Glutamatergic neuron (in vitro differentiated cells): ENCODE data around the gene CEBPE. TPM values are rescaled to one million over a fixed set of nuclear protein-coding genes. Genes with fewer than 3 reads are reported as not detected.

Experiments used
- DNase-seq: peaks from one replicate; pipeline ENCODE4 v3.0.0; 2022
- H3K27ac Mint-ChIP-seq: one replicate; pipeline ENCODE4 v1.8.0; 2020; ENCODE audit warnings: mild to moderate bottlenecking, mixed read lengths, inconsistent platforms; ENCODE audit not compliant: unreplicated experiment
- H3K27me3 Mint-ChIP-seq: one replicate; pipeline ENCODE4 v1.8.0; 2020; ENCODE audit warnings: mild to moderate bottlenecking, moderate library complexity, mixed read lengths, inconsistent platforms; ENCODE audit not compliant: unreplicated experiment
- H3K36me3 Mint-ChIP-seq: one replicate; pipeline ENCODE4 v1.8.0; 2020; ENCODE audit warnings: mild to moderate bottlenecking, mixed read lengths, inconsistent platforms; ENCODE audit not compliant: unreplicated experiment
- H3K4me1 Mint-ChIP-seq: one replicate; pipeline ENCODE4 v1.8.0; 2020; ENCODE audit warnings: mild to moderate bottlenecking, low read depth, mixed read lengths, inconsistent platforms; ENCODE audit not compliant: unreplicated experiment
- H3K4me3 Mint-ChIP-seq: one replicate; pipeline ENCODE4 v1.8.0; 2020; ENCODE audit warnings: mild to moderate bottlenecking, mixed read lengths, inconsistent platforms; ENCODE audit not compliant: unreplicated experiment
- H3K9me3 Mint-ChIP-seq: one replicate; pipeline ENCODE4 v1.8.0; 2020; ENCODE audit warnings: mild to moderate bottlenecking, moderate library complexity, mixed read lengths, inconsistent platforms; ENCODE audit not compliant: unreplicated experiment
- total RNA-seq: library from RNA; stranded (reverse); fragmentation: NEBNext Ultra II Directional; extraction: Animal tissue kit (Norgen Biotek cat#: 25700); gene quantifications from one replicate; pipeline ENCODE4 v1.2.1, GENCODE V29; 2021; ENCODE audit not compliant: unreplicated experiment
- TF ChIP-seq, protein P1 (sequence below): fragments of 200-600 bp; sonication (generic); IDR thresholded peaks from one replicate; pipeline ENCODE4 v1.5.0; 2021; ENCODE audit not compliant: partially characterized antibody, unreplicated experiment

CEBPE gene
- total RNA-seq, 1 donor from 2014 or later: not detected

DNA sequence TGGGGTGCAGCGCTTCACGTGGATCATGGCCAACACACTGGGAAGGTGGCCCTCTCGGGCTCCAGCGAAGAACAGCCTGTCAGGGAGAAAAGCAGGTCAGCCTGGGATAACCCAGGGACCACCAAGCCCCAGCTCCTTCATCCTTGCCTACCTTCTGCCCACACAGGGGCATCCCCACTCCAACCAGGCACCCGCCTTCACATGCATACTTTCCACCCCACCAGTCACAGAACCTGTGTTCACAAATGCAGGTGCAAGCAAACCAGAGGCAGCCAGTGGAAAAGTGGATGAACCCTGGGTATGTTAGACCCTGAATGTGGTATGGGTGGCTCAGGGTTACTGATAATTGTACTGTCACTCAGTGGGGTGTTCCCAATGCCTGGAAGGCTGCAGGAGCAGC is 12.4 kb upstream of the CEBPE start:
- no peak overlapping the region for H3K27ac Mint-ChIP-seq
- TF ChIP-seq, protein P1, sequence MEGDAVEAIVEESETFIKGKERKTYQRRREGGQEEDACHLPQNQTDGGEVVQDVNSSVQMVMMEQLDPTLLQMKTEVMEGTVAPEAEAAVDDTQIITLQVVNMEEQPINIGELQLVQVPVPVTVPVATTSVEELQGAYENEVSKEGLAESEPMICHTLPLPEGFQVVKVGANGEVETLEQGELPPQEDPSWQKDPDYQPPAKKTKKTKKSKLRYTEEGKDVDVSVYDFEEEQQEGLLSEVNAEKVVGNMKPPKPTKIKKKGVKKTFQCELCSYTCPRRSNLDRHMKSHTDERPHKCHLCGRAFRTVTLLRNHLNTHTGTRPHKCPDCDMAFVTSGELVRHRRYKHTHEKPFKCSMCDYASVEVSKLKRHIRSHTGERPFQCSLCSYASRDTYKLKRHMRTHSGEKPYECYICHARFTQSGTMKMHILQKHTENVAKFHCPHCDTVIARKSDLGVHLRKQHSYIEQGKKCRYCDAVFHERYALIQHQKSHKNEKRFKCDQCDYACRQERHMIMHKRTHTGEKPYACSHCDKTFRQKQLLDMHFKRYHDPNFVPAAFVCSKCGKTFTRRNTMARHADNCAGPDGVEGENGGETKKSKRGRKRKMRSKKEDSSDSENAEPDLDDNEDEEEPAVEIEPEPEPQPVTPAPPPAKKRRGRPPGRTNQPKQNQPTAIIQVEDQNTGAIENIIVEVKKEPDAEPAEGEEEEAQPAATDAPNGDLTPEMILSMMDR: no peak
- no peak for DNase-seq
- H3K36me3 Mint-ChIP-seq: peaks cover 7% of the 10 kb centered on the region
- peaks cover 5% of the 10 kb centered on the region for H3K27me3 Mint-ChIP-seq
- no peaks in the 10 kb centered on the region for H3K4me1 Mint-ChIP-seq
- H3K9me3 Mint-ChIP-seq: no peaks in the 10 kb centered on the region
- no peak overlapping the region for H3K4me3 Mint-ChIP-seq

DNA sequence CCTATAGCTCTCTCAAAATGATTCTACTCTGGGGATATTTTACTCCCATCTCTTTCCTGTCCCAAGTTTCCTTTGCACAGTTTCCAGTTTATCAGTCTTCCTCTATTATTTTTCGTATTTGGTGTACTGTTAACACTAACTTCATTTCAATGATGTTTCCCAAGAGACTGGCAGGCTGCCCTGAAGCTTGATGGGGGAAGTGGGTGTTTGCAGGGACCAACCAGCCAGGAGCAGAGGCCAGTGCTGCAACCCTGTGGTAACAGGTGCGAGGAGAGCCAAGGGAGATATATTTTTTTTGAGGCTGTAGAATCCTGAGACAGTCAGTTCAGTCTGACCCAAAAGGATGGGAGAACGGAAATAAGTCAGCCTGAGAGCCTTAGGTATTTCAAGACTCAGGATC is 11.8 kb upstream of the CEBPE start:
- H3K4me3 Mint-ChIP-seq: no peak overlapping the region
- DNase-seq: no peak
- TF ChIP-seq, protein P1: no peak
- peaks cover 2% of the 10 kb centered on the region for H3K9me3 Mint-ChIP-seq
- H3K27ac Mint-ChIP-seq: no peak overlapping the region
- H3K4me1 Mint-ChIP-seq: no peaks in the 10 kb centered on the region
- H3K36me3 Mint-ChIP-seq: peaks cover 7% of the 10 kb centered on the region
- peaks cover 7% of the 10 kb centered on the region for H3K27me3 Mint-ChIP-seq

DNA sequence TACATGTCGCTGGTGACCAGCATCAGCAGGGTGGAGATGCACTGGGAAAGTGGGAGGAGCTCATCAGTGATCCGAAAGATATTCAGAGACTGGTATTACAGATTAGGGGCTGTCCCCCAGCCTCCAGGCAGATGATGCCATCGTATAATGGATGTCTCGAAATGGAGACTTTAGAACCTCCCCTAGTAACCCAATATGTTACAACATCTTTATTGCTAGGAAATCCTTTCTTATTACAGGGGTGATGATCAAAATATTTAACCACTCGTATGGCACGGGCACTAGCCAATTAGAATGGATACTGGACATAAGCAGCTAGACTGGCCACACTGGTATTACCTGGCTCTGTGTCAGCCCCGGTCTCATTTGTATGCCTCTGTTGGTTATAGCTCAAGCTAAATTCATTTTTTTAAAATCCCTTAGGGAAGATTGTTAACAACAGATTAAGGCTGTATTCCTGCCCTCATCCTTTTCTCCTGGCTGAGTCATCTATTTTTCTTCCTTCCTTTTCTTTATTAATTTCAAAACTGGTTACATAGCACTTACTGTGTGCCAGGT is 10.8 kb upstream of the CEBPE start:
- Mint-ChIP-seq H3K9me3 (peaks cover 2% of the 10 kb centered on the region), H3K4me1 (no peaks in the 10 kb centered on the region), H3K27me3 (peaks cover 7% of the 10 kb centered on the region), H3K27ac (no peak overlapping the region), H3K4me3 (no peak overlapping the region), H3K36me3 (peaks cover 7% of the 10 kb centered on the region)
- TF ChIP-seq, protein P1: no peak
- no peak for DNase-seq

DNA sequence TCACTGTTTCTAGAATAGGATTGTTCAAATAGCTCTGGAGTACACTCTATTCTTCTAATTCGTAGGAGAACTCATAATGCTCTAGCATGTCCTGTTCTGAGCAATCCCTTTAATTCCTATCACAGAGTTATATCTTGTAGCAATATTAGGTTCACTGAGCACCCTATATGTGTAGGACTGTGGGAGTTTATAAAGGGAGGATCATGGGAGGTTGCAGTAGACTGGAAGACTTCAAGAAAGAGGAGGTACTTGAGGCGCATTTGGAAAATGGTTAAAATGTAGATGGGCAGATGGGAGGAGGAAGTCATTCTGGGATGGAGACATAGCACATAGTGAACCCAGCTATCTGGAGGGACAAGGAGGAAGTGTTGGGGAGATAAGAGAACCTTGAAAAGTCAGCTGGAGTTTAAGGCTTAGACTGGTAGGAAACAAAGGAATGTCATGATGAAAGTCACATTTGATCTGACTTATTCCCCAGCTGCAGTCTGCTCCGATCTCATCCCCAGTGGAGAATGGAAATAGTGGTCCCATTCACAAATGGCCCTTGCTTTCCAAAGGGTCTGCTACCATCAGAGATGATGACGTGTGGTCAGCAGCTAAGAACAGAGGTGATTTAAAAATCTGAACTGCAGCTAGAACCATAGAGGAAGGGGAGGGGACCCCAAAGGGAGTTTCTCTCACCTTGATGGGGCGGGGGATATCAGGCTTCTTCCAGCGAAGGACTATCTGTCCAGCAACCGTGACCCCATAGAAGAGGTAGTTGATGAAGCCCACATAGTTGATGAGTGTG is 10.1 kb upstream of the CEBPE start:
- Mint-ChIP-seq H3K9me3 (peaks cover 2% of the 10 kb centered on the region), H3K27me3 (peaks cover 7% of the 10 kb centered on the region), H3K36me3 (peaks cover 7% of the 10 kb centered on the region), H3K4me1 (no peaks in the 10 kb centered on the region), H3K27ac (no peak overlapping the region), H3K4me3 (no peak overlapping the region)
- TF ChIP-seq, protein P1: no peak
- DNase-seq: no peak

GRCh38 chr14:23127861-23128260 is 8.8 kb upstream of the CEBPE start:
- Mint-ChIP-seq H3K4me3 (no peak overlapping the region), H3K36me3 (peaks cover 10% of the 10 kb centered on the region), H3K27ac (no peak overlapping the region), H3K9me3 (peaks cover 4% of the 10 kb centered on the region), H3K27me3 (peaks cover 7% of the 10 kb centered on the region), H3K4me1 (no peaks in the 10 kb centered on the region)
- TF ChIP-seq, protein P1: no peak
- DNase-seq: no peak
